GM18517 (cell line): Measurements from ENCODE around the gene SLC25A26.
"Not testable (repeated sequence)": the region's sequence is repeated elsewhere in the genome, so short reads cannot be mapped to it uniquely, and the experiment has no call there.

Experiments
- ATAC-seq: cut with Tn5 transposase; IDR thresholded peaks from one replicate; pipeline ENCODE4 v1.9.1; 2021; ENCODE audit warnings: mild to moderate bottlenecking, moderate library complexity; ENCODE audit not compliant: unreplicated experiment

Gene SLC25A26

GRCh38 chr3:66226093-66226492 is 5.3 kb downstream of the SLC25A26 start:
- not testable (repeated sequence) for ATAC-seq

- ATAC-seq = no peak
Observed at GRCh38 chr3:66227051-66227450, 6.2 kb downstream of the SLC25A26 start.

DNA sequence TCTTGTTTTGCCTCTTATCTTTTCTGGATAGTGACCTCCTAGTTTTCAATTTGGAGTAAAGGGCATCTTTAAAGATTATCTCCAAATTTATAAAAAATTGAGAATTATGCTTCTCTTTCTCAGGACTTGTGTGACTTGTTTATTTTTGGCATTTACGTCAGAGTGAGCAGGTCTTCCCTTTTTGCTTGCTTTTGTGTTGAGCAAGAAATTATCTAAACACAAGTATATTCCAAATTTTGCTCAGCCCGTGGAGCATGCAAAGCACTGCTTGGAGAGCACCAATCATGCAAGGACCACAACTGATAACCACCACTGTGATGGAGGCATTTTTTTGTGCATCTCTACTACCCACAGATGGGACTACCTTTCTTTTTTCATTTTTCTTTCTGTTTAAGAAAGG is 7.1 kb downstream of the SLC25A26 start:
- no peak for ATAC-seq

DNA sequence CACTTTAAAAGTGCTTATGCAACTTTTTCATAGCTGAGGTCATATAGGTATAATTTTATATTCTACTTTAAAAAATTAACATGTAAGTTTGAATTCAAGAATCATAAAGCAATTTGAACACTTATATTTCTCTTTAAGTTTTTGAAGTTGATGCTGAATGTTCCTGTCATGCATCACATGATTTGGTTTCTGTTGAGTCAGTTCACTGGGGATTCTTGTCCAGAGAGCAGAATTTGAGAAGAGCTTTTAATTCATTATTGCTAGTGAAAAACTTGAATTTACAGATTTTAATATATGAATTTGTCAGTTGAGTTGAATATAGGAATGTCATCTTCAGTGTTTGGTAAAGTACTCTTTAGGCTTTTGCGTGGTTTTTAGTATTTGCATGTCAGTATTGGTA is 7.9 kb downstream of the SLC25A26 start:
- ATAC-seq = no peak

DNA sequence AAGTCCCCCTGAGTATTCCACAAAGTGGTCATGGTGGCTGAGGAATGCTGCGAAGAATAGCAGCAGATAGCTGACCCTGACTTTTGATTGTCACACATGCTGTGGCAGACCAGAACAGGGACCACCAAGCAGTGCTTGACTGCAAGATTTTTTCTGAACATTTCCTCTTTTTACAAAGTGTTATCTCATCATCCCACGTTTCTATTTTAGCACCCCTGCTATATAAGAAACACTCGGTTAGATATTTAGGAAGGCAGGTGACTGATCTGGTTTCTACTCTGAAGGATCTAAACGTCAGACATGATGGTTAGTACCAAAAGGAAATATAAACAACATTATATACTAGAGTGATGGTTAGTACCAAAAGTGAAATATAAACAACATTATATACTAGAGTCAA is 9.1 kb downstream of the SLC25A26 start:
- ATAC-seq = no peak

GRCh38 chr3:66233033-66233432 is 12.2 kb downstream of the SLC25A26 start:
- no peak for ATAC-seq

- no peak for ATAC-seq
Observed at GRCh38 chr3:66236281-66236680, 15.5 kb downstream of the SLC25A26 start.

GRCh38 chr3:66237552-66237951 is 16.8 kb downstream of the SLC25A26 start:
- no peak for ATAC-seq

- no peak for ATAC-seq
Observed at GRCh38 chr3:66239513-66240123, 18.8 kb downstream of the SLC25A26 start.

GRCh38 chr3:66241466-66241865 is 20.7 kb downstream of the SLC25A26 start:
- no peak for ATAC-seq

- no peak for ATAC-seq
Observed at GRCh38 chr3:66242788-66243464, 22.1 kb downstream of the SLC25A26 start.

DNA sequence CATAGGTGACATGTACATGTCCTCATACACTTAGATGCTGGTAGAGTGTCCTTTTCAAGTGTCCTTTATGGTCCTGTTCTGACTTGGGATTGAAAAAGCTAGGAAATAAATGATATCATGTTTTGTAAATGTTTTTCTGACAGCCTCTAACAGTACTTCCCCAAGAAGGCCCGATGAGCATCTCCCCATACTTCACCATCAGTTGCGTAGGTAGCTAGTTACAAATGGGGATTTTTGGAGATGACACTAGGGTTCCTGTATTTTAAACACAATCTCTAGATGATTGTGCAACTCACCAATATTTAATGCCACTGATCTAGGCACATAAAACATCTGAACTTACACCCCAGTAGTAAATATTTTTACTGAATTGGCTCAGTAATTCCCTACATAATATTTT is 27.8 kb downstream of the SLC25A26 start:
- ATAC-seq = no peak

- no peak for ATAC-seq
Observed at GRCh38 chr3:66253790-66254620, 33.2 kb downstream of the SLC25A26 start.

GRCh38 chr3:66255865-66256264 is 35.1 kb downstream of the SLC25A26 start:
- ATAC-seq = no peak

DNA sequence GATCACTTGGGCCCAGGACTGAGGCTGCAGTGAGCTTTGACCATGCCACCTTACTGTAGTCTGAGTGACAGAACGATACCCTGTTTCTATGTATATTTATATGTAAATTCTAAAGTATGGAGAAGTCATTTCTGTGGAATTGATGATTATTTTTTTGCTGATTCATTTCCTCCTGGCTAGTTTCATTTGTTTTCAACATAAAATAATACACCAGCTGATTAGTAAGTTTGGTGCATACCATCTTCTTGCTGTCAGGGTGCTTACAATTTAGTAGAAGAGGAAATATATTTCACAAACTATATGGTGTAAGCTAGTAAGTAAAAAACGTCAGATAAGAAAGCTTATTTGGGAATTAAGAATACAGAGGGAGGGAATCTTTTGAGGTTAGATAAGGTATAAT is 36.0 kb downstream of the SLC25A26 start:
- ATAC-seq = no peak

DNA sequence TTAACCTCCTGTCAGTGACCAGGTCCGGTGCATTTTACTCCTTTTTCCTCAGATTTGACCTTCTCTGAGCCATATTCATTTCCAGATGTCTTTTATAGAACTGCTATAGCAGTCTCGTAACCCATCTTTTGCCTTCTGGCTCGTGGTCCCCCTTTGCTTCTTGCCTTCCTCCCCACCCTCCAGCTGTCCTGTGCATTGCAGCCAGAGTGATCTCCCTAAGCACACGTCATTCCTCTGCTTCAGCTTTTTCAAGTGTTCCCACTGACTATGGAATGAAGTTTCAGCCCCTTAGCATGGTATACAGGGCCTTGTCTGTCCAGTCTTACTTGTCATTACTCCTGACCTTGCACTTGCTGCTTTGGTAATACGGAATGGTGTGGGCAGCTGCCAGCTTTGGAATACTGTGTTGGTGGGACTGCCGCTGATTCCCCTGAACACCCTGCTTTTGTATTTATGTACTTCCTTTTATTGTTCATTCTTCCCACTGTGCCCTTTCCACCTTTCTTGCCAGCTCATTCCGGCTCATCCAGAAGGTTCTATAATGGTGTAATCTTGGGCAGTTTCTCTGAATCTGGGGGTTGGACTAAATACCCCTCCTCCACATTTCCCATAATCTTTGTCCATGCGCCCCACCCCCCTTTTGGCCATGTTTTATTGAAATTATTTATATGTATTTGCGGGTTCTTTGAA is 38.9 kb downstream of the SLC25A26 start:
- ATAC-seq = no peak

GRCh38 chr3:66260431-66260830 is 39.6 kb downstream of the SLC25A26 start:
- ATAC-seq = no peak

- ATAC-seq = no peak
Observed at GRCh38 chr3:66261355-66261754, 40.6 kb downstream of the SLC25A26 start.

GRCh38 chr3:66265649-66266048 is 44.8 kb downstream of the SLC25A26 start:
- ATAC-seq = no peak

DNA sequence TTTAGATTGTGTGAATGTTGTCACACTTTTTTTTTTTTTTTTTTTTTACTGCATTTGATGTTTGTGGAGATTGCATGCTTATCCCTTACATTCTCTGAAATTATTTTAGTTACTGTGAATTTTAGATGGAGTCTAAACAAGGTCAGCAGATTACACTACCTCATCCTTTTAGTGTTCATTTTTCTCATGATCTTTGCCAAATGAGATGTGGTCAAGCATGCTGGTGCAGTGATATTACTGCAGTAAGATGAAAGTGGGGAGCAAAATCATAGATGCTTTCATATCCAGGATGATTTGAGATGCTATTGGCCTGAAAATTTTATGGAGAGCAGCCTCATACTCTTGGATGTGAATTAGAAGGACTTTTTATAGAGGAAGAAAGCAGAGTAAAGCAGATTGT is 45.8 kb downstream of the SLC25A26 start:
- ATAC-seq = no peak

- ATAC-seq = no peak
Observed at GRCh38 chr3:66267031-66267430, 46.2 kb downstream of the SLC25A26 start.
